NCI-H345 treated with DMSO at 0.1 percent for 48 hours (cell line): ENCODE measurements around the gene CHRNB1.

Source experiments
- DNase-seq: peaks from one replicate; lab custom pipeline; 2025; ENCODE audit not compliant: unreplicated experiment; lab: John Stamatoyannopoulos, UW

Gene CHRNB1

GRCh38 chr17:7444682-7445618 lies at the start of gene CHRNB1:
CHRNB1 (plus strand) TSS chr17:7445061; CDS start chr17:7445128, 67 bp downstream.
- DNase-seq: no peak

- DNase-seq: no peak
Measured at GRCh38 chr17:7396147-7396546, 48.7 kb upstream of the CHRNB1 start.

- no peak for DNase-seq
Measured at GRCh38 chr17:7398612-7399011, 46.2 kb upstream of the CHRNB1 start.

GRCh38 chr17:7403043-7403726 lies 41.7 kb upstream of the CHRNB1 start:
- peak; percentile 14 for DNase-seq

GRCh38 chr17:7403727-7403976 lies 41.2 kb upstream of the CHRNB1 start:
- DNase-seq: no peak

GRCh38 chr17:7403977-7404736 lies 40.7 kb upstream of the CHRNB1 start, which contains the start of gene TMEM256:
TMEM256 (minus strand) TSS chr17:7404097; CDS start chr17:7404084, 13 bp downstream.
- DNase-seq: peak; percentile 97

GRCh38 chr17:7404737-7405349 lies 40.0 kb upstream of the CHRNB1 start:
- no peak for DNase-seq

GRCh38 chr17:7405350-7406234 lies 39.3 kb upstream of the CHRNB1 start:
- no peak for DNase-seq

- DNase-seq: no peak
Measured at GRCh38 chr17:7406235-7406825, 38.5 kb upstream of the CHRNB1 start.

- no peak for DNase-seq
Measured at GRCh38 chr17:7407082-7407481, 37.8 kb upstream of the CHRNB1 start.

GRCh38 chr17:7407485-7408251 lies 37.2 kb upstream of the CHRNB1 start, which contains the start of gene NLGN2:
NLGN2 (plus strand) TSS chr17:7407845; CDS start chr17:7408256, 411 bp downstream.
- no peak for DNase-seq

- no peak for DNase-seq
Measured at GRCh38 chr17:7408252-7408727, 36.6 kb upstream of the CHRNB1 start.

- no peak for DNase-seq
Measured at GRCh38 chr17:7408863-7409262, 36.0 kb upstream of the CHRNB1 start.

- DNase-seq: no peak
Measured at GRCh38 chr17:7409716-7410115, 35.1 kb upstream of the CHRNB1 start.

GRCh38 chr17:7410634-7411426 lies 34.0 kb upstream of the CHRNB1 start:
- no peak for DNase-seq

- DNase-seq: no peak
Measured at GRCh38 chr17:7411427-7411750, 33.5 kb upstream of the CHRNB1 start.

- no peak for DNase-seq
Measured at GRCh38 chr17:7413346-7413985, 31.4 kb upstream of the CHRNB1 start.

GRCh38 chr17:7414837-7415236 lies 30.0 kb upstream of the CHRNB1 start:
- no peak for DNase-seq
